ENCODE results near the gene HIPK3.

DNA sequence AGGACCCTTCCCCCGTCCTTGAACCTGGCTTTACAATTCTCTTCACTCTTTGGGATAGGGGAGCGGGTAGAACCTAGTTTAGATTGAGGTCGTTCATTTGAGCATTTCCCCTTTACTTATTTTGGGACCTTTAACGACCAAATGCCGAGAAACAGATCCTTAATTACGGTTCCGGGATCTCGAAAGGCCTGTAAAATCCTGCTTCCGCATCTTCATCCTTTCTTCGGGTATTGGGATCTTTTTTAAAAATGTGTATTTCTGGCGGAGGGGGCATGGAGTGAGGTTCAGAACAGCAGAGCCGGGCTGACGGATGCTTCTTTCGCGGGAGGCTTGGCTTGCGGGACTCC is 395 bp upstream of the HIPK3 start:
- TF ChIP-seq, protein P1, sequence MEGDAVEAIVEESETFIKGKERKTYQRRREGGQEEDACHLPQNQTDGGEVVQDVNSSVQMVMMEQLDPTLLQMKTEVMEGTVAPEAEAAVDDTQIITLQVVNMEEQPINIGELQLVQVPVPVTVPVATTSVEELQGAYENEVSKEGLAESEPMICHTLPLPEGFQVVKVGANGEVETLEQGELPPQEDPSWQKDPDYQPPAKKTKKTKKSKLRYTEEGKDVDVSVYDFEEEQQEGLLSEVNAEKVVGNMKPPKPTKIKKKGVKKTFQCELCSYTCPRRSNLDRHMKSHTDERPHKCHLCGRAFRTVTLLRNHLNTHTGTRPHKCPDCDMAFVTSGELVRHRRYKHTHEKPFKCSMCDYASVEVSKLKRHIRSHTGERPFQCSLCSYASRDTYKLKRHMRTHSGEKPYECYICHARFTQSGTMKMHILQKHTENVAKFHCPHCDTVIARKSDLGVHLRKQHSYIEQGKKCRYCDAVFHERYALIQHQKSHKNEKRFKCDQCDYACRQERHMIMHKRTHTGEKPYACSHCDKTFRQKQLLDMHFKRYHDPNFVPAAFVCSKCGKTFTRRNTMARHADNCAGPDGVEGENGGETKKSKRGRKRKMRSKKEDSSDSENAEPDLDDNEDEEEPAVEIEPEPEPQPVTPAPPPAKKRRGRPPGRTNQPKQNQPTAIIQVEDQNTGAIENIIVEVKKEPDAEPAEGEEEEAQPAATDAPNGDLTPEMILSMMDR (IDR thresholded peaks at IDR 0.05) = no peak
- no peak for TF ChIP-seq POLR2A (IDR thresholded peaks at IDR 0.05)
